Measurements from ENCODE around the gene LPIN1. TPM values are rescaled to one million over a fixed set of nuclear protein-coding genes. Genes with fewer than 3 reads are reported as not detected.
"Not testable (repeated sequence)": the region's sequence is repeated elsewhere in the genome, so short reads cannot be mapped to it uniquely, and the experiment has no call there.

LPIN1 gene
- polyA plus RNA-seq, 4 donors, result 22.1 to 26.2 (median 23.9) TPM

- DNase-seq (ENCODE audit: low read depth in 4 of 4, low spot score in 3 of 4), result no peak
Observed at GRCh38 chr2:11807156-11808015, 61.0 kb downstream of the LPIN1 start.

- DNase-seq (ENCODE audit: low read depth in 4 of 4, low spot score in 3 of 4), result no peak
Observed at GRCh38 chr2:11808016-11808400, 61.6 kb downstream of the LPIN1 start.

- no peak for DNase-seq (ENCODE audit: low read depth in 4 of 4, low spot score in 3 of 4)
Observed at GRCh38 chr2:11809586-11810236, 63.3 kb downstream of the LPIN1 start.

- no peak for DNase-seq (ENCODE audit: low read depth in 4 of 4, low spot score in 3 of 4)
Observed at GRCh38 chr2:11810237-11810977, 64.0 kb downstream of the LPIN1 start.

GRCh38 chr2:11811036-11811654, 64.7 kb downstream of the LPIN1 start:
- DNase-seq (ENCODE audit: low read depth in 4 of 4, low spot score in 3 of 4), result no peak

GRCh38 chr2:11812466-11813248, 66.2 kb downstream of the LPIN1 start:
- no peak for DNase-seq (ENCODE audit: low read depth in 4 of 4, low spot score in 3 of 4)

- not testable (repeated sequence) for DNase-seq (ENCODE audit: low read depth in 4 of 4, low spot score in 3 of 4)
Observed at GRCh38 chr2:11813345-11813744, 66.9 kb downstream of the LPIN1 start.

- DNase-seq (ENCODE audit: low read depth in 4 of 4, low spot score in 3 of 4), result no peak
Observed at GRCh38 chr2:11813951-11814350, 67.5 kb downstream of the LPIN1 start.

- DNase-seq (ENCODE audit: low read depth in 4 of 4, low spot score in 3 of 4), result no peak
Observed at GRCh38 chr2:11814979-11815510, 68.6 kb downstream of the LPIN1 start.

GRCh38 chr2:11816935-11817334, 70.5 kb downstream of the LPIN1 start:
- DNase-seq (ENCODE audit: low read depth in 4 of 4, low spot score in 3 of 4), result not testable (repeated sequence)

GRCh38 chr2:11819235-11819729, 72.8 kb downstream of the LPIN1 start:
- DNase-seq (ENCODE audit: low read depth in 4 of 4, low spot score in 3 of 4), result no peak

- DNase-seq (ENCODE audit: low read depth in 4 of 4, low spot score in 3 of 4), result no peak
Observed at GRCh38 chr2:11820650-11821049, 74.2 kb downstream of the LPIN1 start.

GRCh38 chr2:11821705-11822104, 75.3 kb downstream of the LPIN1 start:
- DNase-seq (ENCODE audit: low read depth in 4 of 4, low spot score in 3 of 4), result no peak

- not testable (repeated sequence) for DNase-seq (ENCODE audit: low read depth in 4 of 4, low spot score in 3 of 4)
Observed at GRCh38 chr2:11822359-11822745, 75.9 kb downstream of the LPIN1 start.

GRCh38 chr2:11822746-11823451, 76.5 kb downstream of the LPIN1 start:
- DNase-seq (ENCODE audit: low read depth in 4 of 4, low spot score in 3 of 4), result no peak

GRCh38 chr2:11824901-11825828, 78.7 kb downstream of the LPIN1 start:
- no peak for DNase-seq (ENCODE audit: low read depth in 4 of 4, low spot score in 3 of 4)

GRCh38 chr2:11827547-11827946, 81.1 kb downstream of the LPIN1 start:
- DNase-seq (ENCODE audit: low read depth in 4 of 4, low spot score in 3 of 4), result no peak

- DNase-seq (ENCODE audit: low read depth in 4 of 4, low spot score in 3 of 4), result no peak
Observed at GRCh38 chr2:11828933-11829323, 82.5 kb downstream of the LPIN1 start.

Measured in left renal pelvis (tissue), 4 donors.